Muscle layer of duodenum (tissue), 2 donors: ENCODE data around the gene OR6C3.
"Not testable (repeated sequence)": the region's sequence is repeated elsewhere in the genome, so short reads cannot be mapped to it uniquely, and the experiment has no call there.

ENCODE experiments used
- H3K27ac ChIP-seq: one replicate; pipeline ENCODE4 v1.7.0; 2013; ENCODE audit warnings: mild to moderate bottlenecking, low read length
- H3K27me3 ChIP-seq: one replicate; pipeline ENCODE4 v1.7.0; 2013; ENCODE audit warnings: low read depth, mild to moderate bottlenecking, control low read depth, low read length
- H3K36me3 ChIP-seq, 2 donors: one replicate each; pipeline ENCODE4 v1.7.0; 2013; ENCODE audit warnings: low read length in 2 of 2, control low read depth in 1 of 2, mild to moderate bottlenecking in 1 of 2; ENCODE audit not compliant: insufficient read depth in 2 of 2, control insufficient read depth in 1 of 2
- H3K4me1 ChIP-seq, 2 donors: one replicate each; pipeline ENCODE4 v1.7.0; 2013; ENCODE audit warnings: low read length in 2 of 2, mild to moderate bottlenecking in 2 of 2, control low read depth in 1 of 2, moderate library complexity in 1 of 2; ENCODE audit not compliant: insufficient read depth in 2 of 2, control insufficient read depth in 1 of 2
- H3K4me3 ChIP-seq, 2 donors: one replicate each; pipeline ENCODE4 v1.7.0; 2013; ENCODE audit warnings: low read length in 2 of 2, low read depth in 1 of 2, mild to moderate bottlenecking in 1 of 2
- H3K9me3 ChIP-seq, 2 donors: one replicate each; pipeline ENCODE4 v1.7.0; 2013; ENCODE audit warnings: low read length in 2 of 2, control low read depth in 1 of 2, mild to moderate bottlenecking in 1 of 2; ENCODE audit not compliant: control insufficient read depth in 1 of 2
- donor health status: healthy.

The OR6C3 gene

GRCh38 chr12:55330446-55330845, at the start of gene OR6C3:
Gene OR6C3, plus strand, starts transcription at chr12:55330746. Its CDS starts 955 bp downstream, at chr12:55331701.
- H3K4me1 ChIP-seq, result no peaks in the 10 kb centered on the region
- H3K4me3 ChIP-seq, result no peak within 1 kb of the TSS
- no peaks in the 10 kb centered on the region for H3K36me3 ChIP-seq
- no peaks in the 10 kb centered on the region for H3K27me3 ChIP-seq
- H3K27ac ChIP-seq, result no peak within 1 kb of the TSS
- no peaks in the 10 kb centered on the region for H3K9me3 ChIP-seq

- H3K9me3 ChIP-seq, result no peaks in the 10 kb centered on the region
- no peak overlapping the region for H3K27ac ChIP-seq
- H3K36me3 ChIP-seq, result no peaks in the 10 kb centered on the region
- H3K4me1 ChIP-seq, result no peaks in the 10 kb centered on the region
- no peaks in the 10 kb centered on the region for H3K27me3 ChIP-seq
- no peak overlapping the region for H3K4me3 ChIP-seq
Observed at GRCh38 chr12:55280991-55281390, 49.6 kb upstream of the OR6C3 start.

- Histone ChIP-seq H3K4me1 (no peaks in the 10 kb centered on the region), H3K27ac (no peak overlapping the region), H3K9me3 (no peaks in the 10 kb centered on the region), H3K4me3 (no peak overlapping the region), H3K27me3 (no peaks in the 10 kb centered on the region), H3K36me3 (no peaks in the 10 kb centered on the region)
Observed at GRCh38 chr12:55289999-55290398, 40.5 kb upstream of the OR6C3 start.

- Histone ChIP-seq H3K27ac (no peak within 1 kb of the TSS), H3K4me3 (no peak within 1 kb of the TSS), H3K27me3 (no peaks in the 10 kb centered on the region), H3K9me3 (no peaks in the 10 kb centered on the region), H3K36me3 (no peaks in the 10 kb centered on the region), H3K4me1 (no peaks in the 10 kb centered on the region)
Observed at GRCh38 chr12:55296469-55296868, 34.1 kb upstream of the OR6C3 start, which contains the start of gene OR6C6. Gene OR6C6, minus strand, starts transcription at chr12:55296569. Its CDS starts 1,337 bp downstream, at chr12:55295232.

- Histone ChIP-seq H3K36me3 (no peaks in the 10 kb centered on the region), H3K9me3 (no peaks in the 10 kb centered on the region), H3K4me3 (no peak within 1 kb of the TSS), H3K27ac (no peak within 1 kb of the TSS), H3K4me1 (no peaks in the 10 kb centered on the region), H3K27me3 (no peaks in the 10 kb centered on the region)
Observed at GRCh38 chr12:55314043-55314442, 16.5 kb upstream of the OR6C3 start, which contains the start of gene OR6C1. Gene OR6C1, plus strand, starts transcription at chr12:55314343. Its CDS starts 6,257 bp downstream, at chr12:55320600.

- Histone ChIP-seq H3K9me3 (peaks cover 0 to 3% of the 10 kb centered on the region in 2 donors), H3K4me3 (no peak overlapping the region), H3K4me1 (no peaks in the 10 kb centered on the region), H3K36me3 (no peaks in the 10 kb centered on the region), H3K27me3 (no peaks in the 10 kb centered on the region), H3K27ac (no peak overlapping the region)
Observed at GRCh38 chr12:55320201-55320600, 10.3 kb upstream of the OR6C3 start.

- H3K27me3 ChIP-seq, H3K4me1 ChIP-seq, H3K36me3 ChIP-seq, H3K9me3 ChIP-seq, H3K4me3 ChIP-seq, H3K27ac ChIP-seq: not testable (repeated sequence)
Observed at GRCh38 chr12:55325801-55326200, 4.7 kb upstream of the OR6C3 start.

GRCh38 chr12:55336002-55336401, 5.5 kb downstream of the OR6C3 start:
- no peak overlapping the region for H3K27ac ChIP-seq
- H3K9me3 ChIP-seq, result no peaks in the 10 kb centered on the region
- H3K4me3 ChIP-seq, result no peak overlapping the region
- H3K36me3 ChIP-seq, result no peaks in the 10 kb centered on the region
- H3K27me3 ChIP-seq, result no peaks in the 10 kb centered on the region
- no peaks in the 10 kb centered on the region for H3K4me1 ChIP-seq

GRCh38 chr12:55355338-55355737, 24.8 kb downstream of the OR6C3 start:
- not testable (repeated sequence) for H3K27ac ChIP-seq, H3K4me3 ChIP-seq, H3K27me3 ChIP-seq, H3K36me3 ChIP-seq, H3K9me3 ChIP-seq, H3K4me1 ChIP-seq

- Histone ChIP-seq H3K4me3 (no peak within 1 kb of the TSS), H3K4me1 (no peaks in the 10 kb centered on the region), H3K27ac (no peak within 1 kb of the TSS), H3K9me3 (no peaks in the 10 kb centered on the region), H3K36me3 (no peaks in the 10 kb centered on the region), H3K27me3 (no peaks in the 10 kb centered on the region)
Observed at GRCh38 chr12:55362675-55363074, 32.1 kb downstream of the OR6C3 start, which contains the start of gene OR6C75. Gene OR6C75, plus strand, starts transcription at chr12:55362975. Its CDS starts 2,136 bp downstream, at chr12:55365111.

GRCh38 chr12:55365086-55365485, 34.5 kb downstream of the OR6C3 start:
- no peak overlapping the region for H3K27ac ChIP-seq
- H3K9me3 ChIP-seq, result no peaks in the 10 kb centered on the region
- H3K27me3 ChIP-seq, result no peaks in the 10 kb centered on the region

GRCh38 chr12:55372521-55372920, 42.0 kb downstream of the OR6C3 start:
- Histone ChIP-seq H3K9me3 (no peaks in the 10 kb centered on the region), H3K27me3 (no peaks in the 10 kb centered on the region), H3K4me1 (no peaks in the 10 kb centered on the region), H3K27ac (no peak overlapping the region), H3K4me3 (no peak overlapping the region), H3K36me3 (no peaks in the 10 kb centered on the region)

More at GRCh38 chr12:55365086-55365485, 34.5 kb downstream of the OR6C3 start:
- no peak overlapping the region for H3K4me3 ChIP-seq
- H3K36me3 ChIP-seq, result no peaks in the 10 kb centered on the region
- no peaks in the 10 kb centered on the region for H3K4me1 ChIP-seq
